HEK293 (cell line): Measurements from ENCODE around the gene CD2AP.

Experiments
- IKZF3 ChIP-seq: fragments of 450-650 bp; IDR thresholded peaks from 2 replicates; pipeline ENCODE4 v1.5.0; 2018; ENCODE audit warnings: missing biosample characterization, mild to moderate bottlenecking, missing genetic modification characterization, moderate library complexity
- KLF16 ChIP-seq: fragments of 450-650 bp; formaldehyde crosslinking; IDR thresholded peaks from 2 replicates; pipeline ENCODE4 v1.5.1; 2017; ENCODE audit warnings: missing biosample characterization, missing genetic modification characterization
- MZF1 ChIP-seq: fragments of 450-650 bp; formaldehyde crosslinking; IDR thresholded peaks from 2 replicates; pipeline ENCODE4 v1.5.1; 2017; ENCODE audit warnings: missing biosample characterization, missing genetic modification characterization, borderline replicate concordance
- SCRT1 ChIP-seq: fragments of 450-650 bp; formaldehyde crosslinking; IDR thresholded peaks from 2 replicates; pipeline ENCODE4 v1.5.1; 2016; ENCODE audit warnings: missing biosample characterization, missing genetic modification characterization, borderline replicate concordance
- SCRT2 ChIP-seq: fragments of 450-650 bp; formaldehyde crosslinking; IDR thresholded peaks from 2 replicates; pipeline ENCODE4 v1.5.1; 2016; ENCODE audit warnings: missing biosample characterization, missing genetic modification characterization
- TRIM28 ChIP-seq: IDR thresholded peaks from 2 replicates; pipeline ENCODE4 v1.6.1; 2011; ENCODE audit warnings: low read length, control low read depth, borderline replicate concordance
- ZEB2 ChIP-seq: fragments of 450-650 bp; formaldehyde crosslinking; IDR thresholded peaks from 2 replicates; pipeline ENCODE4 v1.5.1; 2016; ENCODE audit warnings: missing biosample characterization, missing genetic modification characterization
- ZNF146 ChIP-seq: fragments of 450-650 bp; formaldehyde crosslinking; IDR thresholded peaks from 2 replicates; pipeline ENCODE4 v1.5.1; 2016; ENCODE audit warnings: missing biosample characterization, missing genetic modification characterization
- ZNF324 ChIP-seq: fragments of 450-650 bp; formaldehyde crosslinking; IDR thresholded peaks from 2 replicates; pipeline ENCODE4 v1.5.1; 2016; ENCODE audit warnings: missing biosample characterization, missing genetic modification characterization
- ZNF335 ChIP-seq: fragments of 450-650 bp; formaldehyde crosslinking; conservative IDR thresholded peaks from 2 replicates; pipeline ENCODE4 v1.5.1; 2016; ENCODE audit warnings: missing biosample characterization, missing genetic modification characterization
- ZNF416 ChIP-seq: fragments of 450-650 bp; formaldehyde crosslinking; IDR thresholded peaks from 2 replicates; pipeline ENCODE4 v1.5.1; 2016; ENCODE audit warnings: missing biosample characterization, missing genetic modification characterization
- ZNF473 ChIP-seq: fragments of 450-650 bp; formaldehyde crosslinking; IDR thresholded peaks from 2 replicates; pipeline ENCODE4 v1.5.1; 2017; ENCODE audit warnings: missing biosample characterization, missing genetic modification characterization
- ZNF610 ChIP-seq: fragments of 450-650 bp; formaldehyde crosslinking; IDR thresholded peaks from 2 replicates; pipeline ENCODE4 v1.5.1; 2016; ENCODE audit warnings: missing biosample characterization, missing genetic modification characterization, borderline replicate concordance
- ZNF629 ChIP-seq: fragments of 450-650 bp; formaldehyde crosslinking; IDR thresholded peaks from 2 replicates; pipeline ENCODE4 v1.5.1; 2017; ENCODE audit warnings: missing biosample characterization, missing genetic modification characterization
- ZNF830 ChIP-seq: fragments of 450-650 bp; IDR thresholded peaks from 2 replicates; pipeline ENCODE4 v1.5.0; 2018; ENCODE audit warnings: missing biosample characterization, missing genetic modification characterization, low read depth, mild to moderate bottlenecking, moderate library complexity
- TF ChIP-seq, protein P1 (sequence below): fragments of 450-650 bp; formaldehyde crosslinking; IDR thresholded peaks from 2 replicates; pipeline ENCODE4 v1.5.1; 2016; ENCODE audit warnings: missing biosample characterization, missing genetic modification characterization
- TF ChIP-seq, protein P2 (sequence below): fragments of 450-650 bp; formaldehyde crosslinking; IDR thresholded peaks from 2 replicates; pipeline ENCODE4 v1.5.1; 2017; ENCODE audit warnings: missing biosample characterization, mild to moderate bottlenecking, missing genetic modification characterization, moderate library complexity
- TF ChIP-seq, protein P3 (sequence below): fragments of 450-650 bp; formaldehyde crosslinking; IDR thresholded peaks from 2 replicates; pipeline ENCODE4 v1.5.1; 2016; ENCODE audit warnings: missing biosample characterization, missing genetic modification characterization
- TF ChIP-seq, protein P4 (sequence below): fragments of 450-650 bp; formaldehyde crosslinking; conservative IDR thresholded peaks from 2 replicates; pipeline ENCODE4 v1.5.1; 2016; ENCODE audit warnings: low read depth, missing biosample characterization, missing genetic modification characterization
- TF ChIP-seq, protein P5 (sequence below): fragments of 450-650 bp; formaldehyde crosslinking; IDR thresholded peaks from 2 replicates; pipeline ENCODE4 v1.5.1; 2016; ENCODE audit warnings: missing biosample characterization, missing genetic modification characterization

Gene CD2AP

DNA sequence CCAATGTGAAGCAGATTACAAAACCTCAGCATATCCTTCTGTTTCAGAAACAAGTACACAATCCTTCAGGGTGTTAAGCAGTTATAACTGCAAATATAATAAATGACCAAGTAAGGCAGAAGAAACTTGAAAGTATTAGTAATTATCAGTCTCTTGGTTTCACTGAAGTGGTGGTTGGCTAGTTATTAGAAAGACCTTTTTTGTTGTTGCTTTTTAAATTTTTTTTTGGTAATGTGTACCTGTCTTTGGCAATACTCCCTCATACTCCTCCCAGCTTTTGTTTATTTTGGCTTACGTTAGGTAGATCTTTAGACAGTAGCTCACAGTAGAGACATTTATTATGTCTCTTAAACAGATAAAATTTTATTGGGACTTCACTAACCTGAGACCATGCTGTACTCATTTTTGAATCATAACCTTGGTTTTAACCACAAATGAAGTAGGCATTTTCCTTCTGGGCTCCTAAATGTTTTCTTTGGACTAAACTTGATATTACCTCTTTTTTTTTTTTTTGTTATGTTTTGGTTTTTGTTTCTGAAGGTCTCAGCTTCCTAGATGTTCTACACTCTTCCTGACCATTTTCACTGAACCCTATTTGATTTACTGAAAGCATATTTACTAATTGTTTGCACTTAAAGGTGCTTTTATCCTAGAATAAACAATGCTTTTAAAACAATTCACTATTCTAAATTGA lies 6.4 kb downstream of the CD2AP start (continued):
- TF ChIP-seq ZNF146 (tag by site-specific recombination) (no peak), ZNF324 (tag by site-specific recombination) (no peak; the same call in 1 of the 2 replicates), TRIM28 (0 out of 2 replicates have a peak, but pooled peaks have one; percentile 15), ZEB2 (tag by site-specific recombination) (no peak), IKZF3 (tag by site-specific recombination) (peak; percentile 86), ZNF473 (tag by site-specific recombination) (no peak), ZNF335 (tag by site-specific recombination) (no peak), SCRT2 (tag by site-specific recombination) (no peak), ZNF610 (peak; percentile 76; the same call in 1 of the 2 replicates), ZNF629 (tag by site-specific recombination) (peak; percentile 77), KLF16 (no peak; the same call in 1 of the 2 replicates), ZNF416 (no peak), SCRT1 (tag by site-specific recombination) (0 out of 2 replicates have a peak, but pooled peaks have one; percentile 39), ZNF830 (tag by site-specific recombination) (no peak), MZF1 (tag by site-specific recombination) (peak; percentile 78)
- TF ChIP-seq, protein P1, sequence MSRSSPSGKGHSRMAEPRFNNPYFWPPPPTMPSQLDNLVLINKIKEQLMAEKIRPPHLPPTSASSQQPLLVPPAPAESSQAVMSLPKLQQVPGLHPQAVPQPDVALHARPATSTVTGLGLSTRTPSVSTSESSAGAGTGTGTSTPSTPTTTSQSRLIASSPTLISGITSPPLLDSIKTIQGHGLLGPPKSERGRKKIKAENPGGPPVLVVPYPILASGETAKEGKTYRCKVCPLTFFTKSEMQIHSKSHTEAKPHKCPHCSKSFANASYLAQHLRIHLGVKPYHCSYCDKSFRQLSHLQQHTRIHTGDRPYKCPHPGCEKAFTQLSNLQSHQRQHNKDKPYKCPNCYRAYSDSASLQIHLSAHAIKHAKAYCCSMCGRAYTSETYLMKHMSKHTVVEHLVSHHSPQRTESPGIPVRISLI (tag by site-specific recombination): no peak
- TF ChIP-seq, protein P2, sequence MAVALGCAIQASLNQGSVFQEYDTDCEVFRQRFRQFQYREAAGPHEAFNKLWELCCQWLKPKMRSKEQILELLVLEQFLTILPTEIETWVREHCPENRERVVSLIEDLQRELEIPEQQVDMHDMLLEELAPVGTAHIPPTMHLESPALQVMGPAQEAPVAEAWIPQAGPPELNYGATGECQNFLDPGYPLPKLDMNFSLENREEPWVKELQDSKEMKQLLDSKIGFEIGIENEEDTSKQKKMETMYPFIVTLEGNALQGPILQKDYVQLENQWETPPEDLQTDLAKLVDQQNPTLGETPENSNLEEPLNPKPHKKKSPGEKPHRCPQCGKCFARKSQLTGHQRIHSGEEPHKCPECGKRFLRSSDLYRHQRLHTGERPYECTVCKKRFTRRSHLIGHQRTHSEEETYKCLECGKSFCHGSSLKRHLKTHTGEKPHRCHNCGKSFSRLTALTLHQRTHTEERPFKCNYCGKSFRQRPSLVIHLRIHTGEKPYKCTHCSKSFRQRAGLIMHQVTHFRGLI (tag by site-specific recombination): no peak
- TF ChIP-seq, protein P3, sequence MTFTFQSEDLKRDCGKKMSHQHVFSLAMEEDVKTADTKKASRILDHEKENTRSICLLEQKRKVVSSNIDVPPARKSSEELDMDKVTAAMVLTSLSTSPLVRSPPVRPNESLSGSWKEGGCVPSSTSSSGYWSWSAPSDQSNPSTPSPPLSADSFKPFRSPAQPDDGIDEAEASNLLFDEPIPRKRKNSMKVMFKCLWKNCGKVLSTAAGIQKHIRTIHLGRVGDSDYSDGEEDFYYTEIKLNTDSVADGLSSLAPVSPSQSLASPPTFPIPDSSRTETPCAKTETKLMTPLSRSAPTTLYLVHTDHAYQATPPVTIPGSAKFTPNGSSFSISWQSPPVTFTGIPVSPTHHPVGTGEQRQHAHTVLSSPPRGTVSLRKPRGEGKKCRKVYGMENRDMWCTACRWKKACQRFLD (tag by site-specific recombination): no peak
- TF ChIP-seq, protein P4, sequence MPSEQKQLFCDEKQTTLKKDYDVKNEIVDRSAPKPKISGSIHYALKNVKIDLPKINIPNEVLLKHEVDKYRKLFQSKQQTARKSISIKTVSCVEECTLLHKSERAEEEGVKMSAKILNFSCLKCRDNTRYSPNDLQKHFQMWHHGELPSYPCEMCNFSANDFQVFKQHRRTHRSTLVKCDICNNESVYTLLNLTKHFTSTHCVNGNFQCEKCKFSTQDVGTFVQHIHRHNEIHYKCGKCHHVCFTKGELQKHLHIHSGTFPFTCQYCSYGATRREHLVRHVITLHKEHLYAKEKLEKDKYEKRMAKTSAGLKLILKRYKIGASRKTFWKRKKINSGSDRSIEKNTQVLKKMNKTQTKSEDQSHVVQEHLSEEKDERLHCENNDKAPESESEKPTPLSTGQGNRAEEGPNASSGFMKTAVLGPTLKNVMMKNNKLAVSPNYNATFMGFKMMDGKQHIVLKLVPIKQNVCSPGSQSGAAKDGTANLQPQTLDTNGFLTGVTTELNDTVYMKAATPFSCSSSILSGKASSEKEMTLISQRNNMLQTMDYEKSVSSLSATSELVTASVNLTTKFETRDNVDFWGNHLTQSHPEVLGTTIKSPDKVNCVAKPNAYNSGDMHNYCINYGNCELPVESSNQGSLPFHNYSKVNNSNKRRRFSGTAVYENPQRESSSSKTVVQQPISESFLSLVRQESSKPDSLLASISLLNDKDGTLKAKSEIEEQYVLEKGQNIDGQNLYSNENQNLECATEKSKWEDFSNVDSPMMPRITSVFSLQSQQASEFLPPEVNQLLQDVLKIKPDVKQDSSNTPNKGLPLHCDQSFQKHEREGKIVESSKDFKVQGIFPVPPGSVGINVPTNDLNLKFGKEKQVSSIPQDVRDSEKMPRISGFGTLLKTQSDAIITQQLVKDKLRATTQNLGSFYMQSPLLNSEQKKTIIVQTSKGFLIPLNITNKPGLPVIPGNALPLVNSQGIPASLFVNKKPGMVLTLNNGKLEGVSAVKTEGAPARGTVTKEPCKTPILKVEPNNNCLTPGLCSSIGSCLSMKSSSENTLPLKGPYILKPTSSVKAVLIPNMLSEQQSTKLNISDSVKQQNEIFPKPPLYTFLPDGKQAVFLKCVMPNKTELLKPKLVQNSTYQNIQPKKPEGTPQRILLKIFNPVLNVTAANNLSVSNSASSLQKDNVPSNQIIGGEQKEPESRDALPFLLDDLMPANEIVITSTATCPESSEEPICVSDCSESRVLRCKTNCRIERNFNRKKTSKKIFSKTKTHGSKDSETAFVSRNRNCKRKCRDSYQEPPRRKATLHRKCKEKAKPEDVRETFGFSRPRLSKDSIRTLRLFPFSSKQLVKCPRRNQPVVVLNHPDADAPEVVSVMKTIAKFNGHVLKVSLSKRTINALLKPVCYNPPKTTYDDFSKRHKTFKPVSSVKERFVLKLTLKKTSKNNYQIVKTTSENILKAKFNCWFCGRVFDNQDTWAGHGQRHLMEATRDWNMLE: no peak
- TF ChIP-seq, protein P5, sequence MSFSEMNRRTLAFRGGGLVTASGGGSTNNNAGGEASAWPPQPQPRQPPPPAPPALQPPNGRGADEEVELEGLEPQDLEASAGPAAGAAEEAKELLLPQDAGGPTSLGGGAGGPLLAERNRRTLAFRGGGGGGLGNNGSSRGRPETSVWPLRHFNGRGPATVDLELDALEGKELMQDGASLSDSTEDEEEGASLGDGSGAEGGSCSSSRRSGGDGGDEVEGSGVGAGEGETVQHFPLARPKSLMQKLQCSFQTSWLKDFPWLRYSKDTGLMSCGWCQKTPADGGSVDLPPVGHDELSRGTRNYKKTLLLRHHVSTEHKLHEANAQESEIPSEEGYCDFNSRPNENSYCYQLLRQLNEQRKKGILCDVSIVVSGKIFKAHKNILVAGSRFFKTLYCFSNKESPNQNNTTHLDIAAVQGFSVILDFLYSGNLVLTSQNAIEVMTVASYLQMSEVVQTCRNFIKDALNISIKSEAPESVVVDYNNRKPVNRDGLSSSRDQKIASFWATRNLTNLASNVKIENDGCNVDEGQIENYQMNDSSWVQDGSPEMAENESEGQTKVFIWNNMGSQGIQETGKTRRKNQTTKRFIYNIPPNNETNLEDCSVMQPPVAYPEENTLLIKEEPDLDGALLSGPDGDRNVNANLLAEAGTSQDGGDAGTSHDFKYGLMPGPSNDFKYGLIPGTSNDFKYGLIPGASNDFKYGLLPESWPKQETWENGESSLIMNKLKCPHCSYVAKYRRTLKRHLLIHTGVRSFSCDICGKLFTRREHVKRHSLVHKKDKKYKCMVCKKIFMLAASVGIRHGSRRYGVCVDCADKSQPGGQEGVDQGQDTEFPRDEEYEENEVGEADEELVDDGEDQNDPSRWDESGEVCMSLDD: no peak
